GM19397 (cell line): ENCODE measurements around the gene GNAO1.

Experiments used
- ATAC-seq: cut with Tn5 transposase; IDR thresholded peaks from one replicate; pipeline ENCODE4 v1.9.1; 2021; ENCODE audit warnings: mild to moderate bottlenecking, moderate library complexity; ENCODE audit not compliant: unreplicated experiment

The GNAO1 gene

DNA sequence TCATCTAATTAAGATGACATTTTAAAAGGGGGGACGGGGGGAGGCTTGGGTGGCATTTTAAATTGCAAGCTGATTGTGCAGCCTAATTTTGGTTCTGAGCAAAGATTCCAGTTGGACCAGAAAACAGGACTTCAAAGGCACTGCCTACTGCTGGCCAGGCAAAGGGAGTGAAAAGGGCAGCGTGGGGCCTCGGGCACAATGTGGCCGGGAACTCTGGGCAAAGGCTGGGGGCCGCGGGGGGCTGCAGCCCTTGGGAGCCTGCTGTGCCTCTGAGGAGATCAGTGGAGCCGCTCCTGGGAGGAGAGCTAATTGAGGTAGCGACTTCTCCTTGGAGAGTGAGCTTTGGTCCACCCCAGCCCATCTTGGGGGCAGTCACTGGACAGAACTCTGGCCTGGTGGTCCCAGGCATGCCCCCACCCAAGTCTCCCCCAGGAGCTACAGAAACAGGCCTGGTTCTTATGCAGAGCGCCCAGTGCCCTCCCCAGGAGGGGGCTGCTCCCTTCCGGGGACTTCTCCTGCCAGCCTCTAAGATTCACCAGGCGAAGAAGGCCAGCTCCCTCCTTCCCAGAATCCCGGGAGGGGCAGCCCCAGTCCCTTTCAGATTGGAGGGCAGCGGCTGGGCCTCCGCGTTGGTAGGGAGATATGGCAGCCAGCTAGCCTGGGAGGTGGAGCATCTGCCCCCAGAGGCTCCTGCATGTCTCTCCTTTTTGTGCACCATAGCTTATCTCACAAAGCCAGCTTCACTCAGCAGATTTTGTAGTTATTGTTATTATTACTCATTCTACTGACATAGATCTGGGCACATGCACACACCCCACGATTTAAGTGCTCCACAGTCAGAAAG, 115.6 kb downstream of the GNAO1 start:
- ATAC-seq: no peak

DNA sequence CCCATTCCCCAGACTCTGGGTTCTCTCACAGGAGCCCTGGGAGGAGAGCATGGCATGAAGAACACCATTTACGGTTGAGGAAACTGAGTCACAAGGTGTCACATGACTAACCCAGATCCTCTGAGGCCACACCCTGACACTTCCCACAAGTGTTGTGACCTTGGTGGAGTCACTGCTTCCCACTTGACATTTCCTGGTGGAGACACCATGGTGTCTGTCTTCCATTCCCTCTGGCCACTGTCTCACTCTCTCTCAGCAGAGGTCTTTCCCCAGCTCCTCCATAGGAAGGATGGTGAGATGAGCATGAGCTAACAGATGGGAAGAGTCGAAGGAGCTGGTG, 116.2 kb downstream of the GNAO1 start:
- ATAC-seq: no peak

DNA sequence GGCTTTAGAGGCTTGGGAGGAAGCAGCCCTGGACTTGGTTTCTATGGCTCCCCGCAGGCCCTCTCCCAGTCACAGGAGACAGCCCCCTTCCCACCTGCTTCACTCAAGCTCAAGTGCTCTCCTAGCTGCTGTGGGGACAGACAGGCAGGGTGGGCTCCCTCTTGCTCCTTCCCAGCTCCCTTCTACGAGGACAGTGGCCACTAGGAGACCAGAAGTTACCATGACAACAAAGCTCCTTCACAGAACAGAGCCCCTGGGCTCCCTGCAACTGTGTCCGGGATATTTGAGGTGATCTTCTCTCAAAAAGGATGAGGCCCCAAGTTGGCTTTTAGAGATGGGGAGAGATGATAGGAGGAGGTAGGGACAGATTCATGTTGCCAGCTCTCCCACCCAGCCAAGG, 117.7 kb downstream of the GNAO1 start:
- no peak for ATAC-seq

DNA sequence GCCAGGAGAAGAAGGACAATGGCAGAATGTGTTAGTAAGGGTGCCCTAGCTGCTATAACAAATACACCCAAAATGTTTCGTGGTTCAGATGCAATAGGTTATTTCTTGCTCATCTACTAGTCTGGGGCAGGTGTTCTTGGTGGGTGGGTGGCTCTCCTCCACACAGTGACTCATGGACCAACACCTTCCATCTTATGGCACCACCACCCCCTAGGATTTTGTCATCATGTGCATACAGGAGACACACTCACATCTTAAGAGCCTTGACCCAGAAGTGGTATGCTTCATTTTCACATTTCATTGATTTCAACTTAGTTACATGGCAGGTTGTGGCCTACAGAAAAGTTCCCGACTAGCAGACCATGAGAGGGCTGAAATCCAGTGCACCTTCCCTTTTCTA, 119.4 kb downstream of the GNAO1 start:
- no peak for ATAC-seq

DNA sequence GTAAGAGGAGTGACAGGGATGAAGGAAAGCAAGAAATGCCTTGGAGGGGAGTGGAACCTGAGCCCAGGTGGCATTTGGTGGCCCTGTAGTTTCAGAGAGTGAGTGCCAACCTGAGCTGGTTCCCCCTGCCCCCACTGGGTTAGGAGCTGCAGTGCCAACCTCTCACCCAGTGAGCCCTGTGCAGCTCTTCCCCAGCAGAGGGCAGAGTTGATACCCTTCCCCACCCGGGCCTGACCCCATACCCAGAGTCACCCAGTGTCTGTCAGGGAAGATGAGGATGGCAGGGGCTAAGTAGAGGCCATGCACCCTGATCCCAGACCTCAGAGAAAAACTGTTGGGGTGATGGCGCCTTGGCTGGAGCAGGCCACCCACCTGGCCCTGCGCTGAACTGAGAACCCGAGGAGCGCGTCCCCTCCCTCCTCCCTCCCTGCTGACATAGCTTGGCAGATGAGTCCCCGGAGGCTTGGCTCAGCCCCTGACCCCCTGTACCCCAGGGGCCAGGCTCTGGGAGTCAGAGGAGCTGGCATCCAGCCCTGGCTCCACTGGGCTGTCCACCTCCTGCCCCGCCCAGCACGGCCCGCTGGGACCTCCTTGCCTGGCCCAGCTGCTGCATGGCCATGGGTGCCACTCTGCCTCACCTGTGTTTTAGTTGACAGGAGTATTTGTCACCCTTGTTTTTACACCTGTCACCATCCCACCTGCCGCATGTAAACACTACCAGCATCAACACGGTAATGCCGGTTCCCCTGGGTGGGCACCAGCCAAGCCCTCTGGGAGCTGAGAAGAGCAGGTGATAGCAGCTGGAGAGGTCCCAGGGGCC, 120.1 kb downstream of the GNAO1 start:
- no peak for ATAC-seq

DNA sequence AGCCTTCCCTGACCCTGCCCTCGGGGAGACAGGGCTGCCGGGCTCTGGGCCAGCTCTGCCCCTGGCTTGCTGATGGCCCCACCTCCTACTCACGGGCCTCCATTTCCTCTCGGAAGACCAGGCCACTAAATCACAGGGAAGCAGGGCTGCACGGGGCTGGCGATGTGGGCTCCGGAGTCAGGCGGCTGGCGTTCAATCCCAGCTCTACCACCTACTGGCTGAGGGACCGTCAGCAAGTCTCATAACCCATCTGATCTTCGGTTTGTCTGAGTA, 120.7 kb downstream of the GNAO1 start:
- no peak for ATAC-seq

DNA sequence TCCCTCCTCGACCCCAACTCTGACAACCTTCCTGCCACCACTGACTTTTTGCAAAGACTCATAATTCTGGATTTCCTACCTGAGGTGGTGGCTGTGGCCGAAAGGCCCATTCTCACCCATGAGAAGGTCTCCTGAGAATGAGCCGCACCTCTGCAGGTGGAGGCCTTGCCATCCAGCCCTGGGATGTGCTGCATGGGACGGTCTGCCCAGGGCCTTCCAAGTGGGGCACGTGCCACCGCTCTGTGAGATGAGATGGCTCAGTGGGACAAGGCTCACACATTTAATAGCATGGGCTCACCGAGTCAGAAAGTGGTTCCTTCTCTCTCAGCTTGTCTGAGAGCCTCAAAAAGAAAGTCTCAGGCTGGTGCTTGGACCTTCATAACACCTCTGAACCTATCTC, 121.3 kb downstream of the GNAO1 start:
- no peak for ATAC-seq

DNA sequence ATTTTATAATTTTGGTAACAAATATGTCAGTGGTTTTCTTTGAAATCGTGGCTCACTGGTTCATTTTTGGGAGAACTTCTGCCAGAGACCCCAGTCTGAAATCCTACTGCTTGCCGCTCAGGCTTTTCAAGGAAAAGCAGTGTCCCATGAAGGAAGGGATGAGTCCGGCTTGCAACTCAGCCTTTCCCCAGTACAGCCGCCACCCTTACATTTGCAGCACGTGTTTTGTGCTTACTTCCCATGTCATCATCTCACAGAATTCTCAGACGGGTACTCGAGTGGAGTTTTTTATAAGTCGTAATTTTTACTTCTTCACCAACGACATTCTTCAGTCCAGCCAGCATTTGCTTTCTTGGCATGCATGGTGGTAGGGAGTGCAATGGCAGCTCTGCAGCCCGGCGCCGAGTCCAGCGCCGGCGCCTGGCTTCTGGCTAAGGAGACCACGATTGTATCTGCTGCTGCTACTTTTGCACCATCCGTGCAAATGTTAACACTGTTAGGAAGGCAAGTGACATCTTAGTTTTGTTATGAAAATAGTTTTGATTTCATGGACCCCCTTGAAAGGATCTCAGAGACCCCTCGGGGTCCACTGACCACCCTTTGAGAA, 123.1 kb downstream of the GNAO1 start:
- no peak for ATAC-seq

DNA sequence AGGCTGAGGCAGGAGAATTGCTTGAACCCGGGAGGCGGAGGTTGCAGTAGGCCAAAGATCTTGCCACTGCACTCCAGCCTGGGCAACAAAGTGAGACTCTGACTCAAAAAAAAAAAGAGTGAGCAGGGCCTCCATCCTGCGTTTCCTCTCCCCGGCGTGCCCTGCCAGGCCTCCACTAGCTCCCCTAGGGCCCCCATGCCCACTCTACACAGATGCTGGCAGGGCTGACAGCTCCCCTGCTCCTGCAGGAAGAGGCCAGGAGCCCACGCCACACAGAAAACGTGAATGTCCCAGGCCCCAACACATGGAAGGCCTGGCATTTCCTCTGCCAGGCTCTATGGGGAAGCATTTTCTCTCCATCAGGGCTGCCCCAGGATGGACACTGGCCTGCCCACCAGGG, 124.7 kb downstream of the GNAO1 start:
- ATAC-seq: no peak

DNA sequence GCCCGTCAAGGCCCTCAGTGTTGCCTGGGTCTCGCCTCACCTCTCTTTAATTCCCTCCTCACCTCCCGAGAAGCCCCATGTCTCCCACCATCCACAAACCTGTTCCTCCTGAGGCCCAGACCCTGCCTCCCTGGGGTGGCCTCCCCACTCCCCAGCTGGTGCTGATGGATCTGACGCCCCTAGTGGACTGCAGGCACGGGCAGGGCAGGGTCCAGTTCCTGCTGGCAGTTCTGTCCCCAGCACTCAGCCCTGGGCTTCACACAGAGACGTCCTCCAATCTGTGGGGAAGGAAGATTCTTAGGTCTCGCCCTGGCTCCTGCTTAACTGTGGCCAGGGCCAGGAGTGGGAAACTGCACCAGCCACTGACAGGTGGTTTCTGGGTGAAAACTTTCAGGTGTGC, 125.3 kb downstream of the GNAO1 start:
- no peak for ATAC-seq

DNA sequence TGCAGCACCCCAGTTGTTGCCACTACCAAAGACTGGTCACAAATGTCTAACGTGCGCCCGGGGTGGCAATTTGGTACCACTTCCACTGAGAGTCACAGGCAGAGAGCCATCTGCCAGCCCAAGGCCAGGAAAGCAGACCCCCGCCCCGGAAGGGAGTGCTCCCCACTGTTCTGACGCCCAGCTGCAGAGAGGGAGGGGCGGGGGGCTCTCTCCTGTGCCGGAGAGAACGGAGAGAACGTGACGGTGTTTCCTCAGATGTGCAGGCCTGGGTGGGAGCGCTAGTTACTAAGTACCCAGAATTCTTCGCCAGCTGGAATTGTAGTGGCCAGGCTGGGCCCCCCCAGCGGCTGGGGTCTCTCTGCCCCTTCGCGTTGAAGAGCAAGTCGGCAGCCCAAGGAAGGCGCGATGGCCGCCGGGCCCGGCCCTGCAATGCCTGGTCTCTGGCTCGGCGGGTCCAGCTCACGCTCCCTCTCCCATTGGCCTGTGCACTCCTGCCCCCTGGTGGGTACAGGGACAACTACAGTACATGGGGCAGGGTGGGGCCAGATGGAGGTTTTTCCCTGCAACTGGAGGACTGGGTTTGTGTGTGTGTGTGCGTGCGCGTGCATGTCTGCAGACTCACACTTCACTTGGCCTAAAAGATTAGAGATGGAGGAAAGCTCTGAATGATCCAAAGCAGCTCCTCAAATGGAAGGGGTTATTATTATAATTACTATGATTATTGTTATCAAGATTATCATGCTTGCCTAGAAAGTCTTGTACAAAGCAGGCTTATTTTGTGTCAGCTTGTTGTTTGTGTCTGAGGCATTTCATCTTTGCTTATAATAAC, 126.9 kb downstream of the GNAO1 start:
- peak; percentile 93 for ATAC-seq

DNA sequence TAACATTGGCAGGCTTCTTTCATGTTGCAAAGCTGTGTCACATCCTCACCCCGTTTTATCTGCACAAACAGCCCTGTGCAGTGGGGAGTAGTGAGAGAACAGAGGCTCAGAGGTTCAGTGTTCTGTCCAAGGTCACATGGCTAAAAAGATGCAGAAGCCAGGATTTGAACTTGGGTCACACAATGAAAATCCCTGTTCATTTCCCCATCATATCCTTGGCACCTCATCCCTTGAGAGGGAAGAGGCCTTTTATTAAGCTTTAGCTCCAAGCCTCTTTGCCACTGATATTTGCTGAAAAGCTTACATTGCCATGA, 127.5 kb downstream of the GNAO1 start:
- ATAC-seq: no peak

DNA sequence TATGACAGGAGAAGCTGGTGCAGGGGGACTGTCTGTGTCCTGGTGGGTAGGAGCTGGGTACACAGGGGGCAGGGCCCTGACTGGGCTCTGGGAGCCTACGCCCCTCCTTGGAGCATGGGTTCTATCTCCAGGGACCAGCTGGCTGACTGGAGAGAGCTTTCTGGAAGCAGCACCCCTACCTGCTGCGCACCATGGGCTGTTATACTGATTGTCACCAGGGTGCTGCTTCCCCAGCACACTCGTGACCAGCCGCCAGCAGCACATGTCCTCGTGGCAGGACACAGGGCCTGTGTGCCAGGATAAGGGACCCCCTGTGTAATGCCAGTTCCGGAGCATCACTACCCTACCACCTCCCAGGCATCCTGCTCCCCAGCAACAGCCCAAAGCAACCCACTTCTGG, 128.1 kb downstream of the GNAO1 start:
- no peak for ATAC-seq

DNA sequence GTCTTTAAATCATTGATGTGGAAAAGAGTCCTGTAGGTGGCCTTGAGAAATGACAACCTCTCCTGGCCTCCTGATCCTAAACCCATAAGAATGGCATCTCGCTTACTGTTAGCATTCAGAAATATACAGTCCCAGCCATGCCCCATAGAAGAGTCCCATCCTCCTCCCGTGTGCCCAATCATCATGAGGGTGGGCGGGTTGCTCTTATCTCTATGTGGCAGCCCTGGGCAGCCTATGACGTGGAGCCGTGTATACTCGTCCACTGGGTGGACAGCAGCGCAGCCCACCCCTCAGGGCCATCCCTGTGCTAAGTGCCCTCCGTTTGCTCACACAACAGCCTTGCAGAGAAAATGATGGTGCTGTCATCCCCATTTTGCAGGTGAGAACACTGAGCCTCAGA, 128.8 kb downstream of the GNAO1 start:
- ATAC-seq: no peak

DNA sequence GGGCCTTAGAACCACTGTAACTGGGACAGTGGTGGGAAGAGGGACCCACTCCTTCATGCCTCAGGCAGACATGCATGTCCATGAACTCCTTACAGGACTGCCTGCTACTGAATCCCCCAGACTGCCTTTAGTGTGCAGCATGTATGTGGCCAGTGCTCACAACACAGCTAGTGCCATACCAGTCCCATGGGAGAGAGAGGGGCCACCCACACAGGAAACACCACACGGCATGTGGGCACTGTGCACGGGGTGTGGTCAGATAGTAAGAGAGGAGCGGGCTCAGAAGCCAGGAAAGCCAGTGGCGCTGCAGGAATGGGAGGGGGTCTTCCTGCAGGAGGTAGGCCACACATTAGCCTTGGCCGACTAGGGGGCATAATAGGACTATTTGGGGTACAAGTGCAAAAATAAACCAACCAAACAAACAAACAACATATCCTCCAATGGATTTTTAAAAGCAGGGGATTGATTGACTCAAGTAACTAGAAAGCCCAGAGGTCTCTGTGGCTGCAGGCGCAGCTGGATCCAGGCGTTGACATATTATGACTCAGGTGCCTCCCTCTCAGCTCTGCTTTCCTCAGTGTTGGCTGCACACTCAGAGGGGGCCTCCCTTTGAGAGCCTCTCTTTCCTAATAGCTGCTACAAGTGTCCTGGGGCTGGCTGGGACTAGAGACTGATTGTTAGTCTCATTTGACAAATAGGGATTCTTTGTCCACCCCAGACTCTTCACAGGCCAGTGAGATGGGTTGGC, 129.7 kb downstream of the GNAO1 start:
- no peak for ATAC-seq

DNA sequence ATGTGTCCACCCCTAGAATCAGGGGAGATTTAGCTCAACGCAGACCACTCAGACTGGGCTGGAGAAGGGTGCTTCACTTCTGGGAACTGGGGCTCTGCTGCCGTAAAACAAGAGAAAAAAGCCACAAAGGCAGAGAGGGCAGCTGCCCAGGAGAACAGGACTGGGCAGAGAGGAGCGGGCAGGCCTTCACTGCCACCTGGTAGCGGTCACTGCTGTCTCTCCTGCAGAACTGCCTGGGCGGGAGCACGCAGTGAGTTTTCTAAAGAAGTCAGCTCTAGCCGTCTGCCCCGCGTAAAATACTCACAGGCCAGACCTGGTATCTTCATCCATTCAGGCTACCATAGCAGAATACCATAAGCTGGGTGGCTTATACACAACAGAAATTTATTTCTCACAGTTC, 130.3 kb downstream of the GNAO1 start:
- ATAC-seq: no peak

DNA sequence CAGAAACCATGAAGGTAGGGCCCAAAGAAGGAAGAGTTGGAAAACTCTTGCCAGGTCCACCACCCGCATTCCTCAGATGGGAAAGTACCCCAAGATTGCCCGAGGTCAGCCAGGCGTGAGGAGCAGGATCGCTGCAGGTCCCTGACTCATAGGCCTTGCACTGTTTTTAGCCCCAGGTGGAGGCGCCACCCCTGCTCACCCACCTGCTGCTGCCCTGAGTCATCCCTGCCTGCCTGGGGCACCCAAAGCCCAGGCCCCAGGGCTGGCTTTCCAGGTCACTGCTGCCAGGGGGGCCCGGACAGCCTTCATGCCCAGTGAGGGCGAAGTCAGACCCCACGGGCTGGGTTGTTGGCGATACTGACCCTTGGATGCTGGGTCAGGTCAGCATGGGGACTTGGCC, 133.1 kb downstream of the GNAO1 start:
- ATAC-seq: no peak

DNA sequence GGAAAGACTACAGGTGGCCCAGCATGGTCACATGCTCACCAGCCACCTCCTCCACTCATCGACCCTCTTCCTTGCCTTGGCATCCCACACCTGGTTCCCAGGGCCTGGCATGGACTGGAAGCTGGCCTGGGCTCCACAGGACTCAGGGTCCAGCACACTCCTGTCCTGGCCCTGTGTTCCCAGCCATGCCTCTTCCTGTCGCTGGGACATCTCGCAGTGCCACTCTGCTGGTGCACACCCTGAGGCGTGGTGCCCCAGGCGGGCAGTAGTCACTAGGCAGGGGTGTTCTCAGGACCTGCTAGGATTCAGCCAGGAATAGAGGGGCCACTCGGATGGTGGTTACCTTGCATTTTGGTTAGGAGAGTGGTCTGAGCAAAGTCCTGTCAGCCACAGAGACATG, 134.7 kb downstream of the GNAO1 start:
- no peak for ATAC-seq

DNA sequence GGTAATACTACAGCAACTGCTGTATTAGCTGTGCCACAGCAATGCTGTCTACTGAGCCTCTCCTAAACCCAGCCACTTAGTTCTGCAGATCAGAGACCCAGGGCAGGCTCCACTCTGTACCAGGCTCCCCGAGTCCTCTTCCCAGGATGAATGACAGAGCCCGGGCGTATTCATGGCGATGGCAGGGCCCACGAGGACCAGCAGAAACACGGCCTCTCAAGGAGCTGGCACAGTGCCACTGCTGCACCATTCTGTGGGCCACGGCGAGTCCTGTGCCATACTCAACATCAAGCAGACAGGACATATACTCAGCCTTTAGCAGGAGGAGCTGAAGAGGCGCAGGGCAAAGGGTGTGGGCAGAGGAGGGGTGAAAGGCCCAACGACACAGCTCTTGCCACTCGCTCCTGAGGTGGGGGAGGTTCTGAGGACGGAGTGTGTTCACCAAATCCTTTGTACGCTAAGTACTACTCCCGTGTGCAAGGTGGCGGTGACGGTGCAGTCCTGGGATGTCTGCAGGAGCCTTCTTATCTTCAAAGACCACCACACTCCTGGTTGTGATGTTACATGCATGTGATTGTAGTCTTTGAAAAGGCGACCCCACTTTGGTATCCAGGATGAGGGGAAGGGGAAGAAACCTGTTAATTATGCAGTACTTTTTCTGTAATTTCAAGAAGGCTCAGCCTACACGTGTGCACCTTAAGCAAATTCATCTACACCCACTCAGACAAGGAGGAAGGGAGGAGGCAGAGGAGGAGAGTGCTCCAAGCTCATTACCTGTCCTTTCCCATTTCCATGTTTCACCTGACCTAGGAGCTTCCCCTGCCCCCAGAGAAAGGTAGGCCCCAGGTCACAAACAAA, 136.0 kb downstream of the GNAO1 start:
- no peak for ATAC-seq

DNA sequence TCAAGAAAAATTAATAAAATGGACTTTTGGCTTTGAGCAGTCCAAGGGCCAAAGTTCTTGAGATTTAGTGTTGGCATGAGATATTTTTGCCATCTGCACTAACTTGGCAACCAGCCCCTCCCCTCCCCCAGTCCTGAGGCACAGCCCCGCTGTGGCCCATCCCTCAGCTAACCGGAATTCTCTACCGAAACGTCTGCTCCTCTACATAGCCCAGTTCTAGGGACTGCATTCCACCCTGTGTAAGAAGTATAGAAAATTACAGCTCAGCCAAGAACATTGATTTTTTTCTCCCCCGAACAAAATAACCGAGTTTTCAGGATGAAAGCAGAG, 136.6 kb downstream of the GNAO1 start:
- no peak for ATAC-seq
